IPS-18c (cell line): Measurements from ENCODE around the gene SLC12A6.
A peak's percentile ranks its signal among the peaks of the same experiment; 100 is the strongest.
"Not testable (repeated sequence)": the region's sequence is repeated elsewhere in the genome, so short reads cannot be mapped to it uniquely, and the experiment has no call there.

ENCODE experiments used
- H3K4me3 ChIP-seq: 2 replicates; pipeline ENCODE4 v1.7.0; 2013; ENCODE audit warnings: low read depth, mild to moderate bottlenecking, low read length, moderate library complexity; ENCODE audit not compliant: insufficient read depth
- H3K9me3 ChIP-seq: one replicate; pipeline ENCODE4 v1.6.1; 2013; ENCODE audit warnings: mild to moderate bottlenecking, low read length, moderate library complexity; ENCODE audit not compliant: control insufficient read depth, insufficient read depth

SLC12A6 gene

GRCh38 chr15:34337557-34338306, at the start of gene SLC12A6:
Gene SLC12A6, minus strand, starts transcription at chr15:34337781. Its CDS starts 1,101 bp downstream, at chr15:34336680.
- Histone ChIP-seq H3K4me3 (peak within 1 kb of the TSS; percentile 76), H3K9me3 (peaks cover 3% of the 10 kb centered on the region)

GRCh38 chr15:34381829-34382521, 44.4 kb upstream of the SLC12A6 start:
- not testable (repeated sequence) for H3K4me3 ChIP-seq, H3K9me3 ChIP-seq

DNA sequence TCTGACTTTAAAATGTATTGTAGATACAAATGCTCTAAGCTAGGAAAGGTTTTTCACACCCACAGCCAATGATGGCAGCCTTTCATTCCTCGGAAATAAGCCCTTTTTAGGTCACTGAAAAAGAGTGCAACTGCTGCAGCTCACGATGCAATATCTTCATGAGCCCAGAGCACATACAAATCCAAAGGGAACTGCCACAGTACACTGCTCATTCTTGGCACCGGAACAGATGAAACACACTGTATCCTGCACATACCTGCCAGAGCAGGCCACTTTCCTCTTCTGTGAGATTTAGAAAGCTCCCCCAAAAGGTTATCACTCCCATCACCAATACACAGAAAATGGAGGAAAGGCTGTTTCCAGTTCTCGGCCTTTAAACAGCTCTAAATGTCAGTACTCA, 42.9 kb upstream of the SLC12A6 start:
- H3K9me3 ChIP-seq, H3K4me3 ChIP-seq: not testable (repeated sequence)

- Histone ChIP-seq H3K9me3 (peaks cover 2% of the 10 kb centered on the region), H3K4me3 (no peak overlapping the region)
Observed at GRCh38 chr15:34376856-34377255, 39.3 kb upstream of the SLC12A6 start.

- H3K4me3 ChIP-seq, H3K9me3 ChIP-seq: not testable (repeated sequence)
Observed at GRCh38 chr15:34375541-34375940, 38.0 kb upstream of the SLC12A6 start.

DNA sequence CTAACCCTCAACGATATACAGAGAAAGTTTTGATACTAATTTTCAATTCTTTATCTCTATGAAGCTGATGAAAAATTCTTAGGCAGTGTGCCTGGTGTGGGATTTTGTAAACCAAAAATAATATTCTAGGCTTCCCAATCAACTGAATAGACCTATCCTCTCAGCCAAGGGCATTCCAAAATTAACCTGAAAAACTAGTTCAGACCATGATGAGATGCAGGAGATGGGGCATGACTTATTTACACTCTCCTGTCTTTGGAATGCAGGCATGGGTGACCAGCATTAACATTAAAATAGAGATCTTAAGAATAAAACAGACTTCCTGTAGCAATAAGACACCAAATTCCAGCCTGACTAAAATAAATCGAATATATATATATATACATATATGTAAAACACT, 37.2 kb upstream of the SLC12A6 start:
- Histone ChIP-seq H3K4me3 (no peak overlapping the region), H3K9me3 (peaks cover 2% of the 10 kb centered on the region)

- peaks cover 2% of the 10 kb centered on the region for H3K9me3 ChIP-seq
- H3K4me3 ChIP-seq, result no peak overlapping the region
Observed at GRCh38 chr15:34373951-34374350, 36.4 kb upstream of the SLC12A6 start.

DNA sequence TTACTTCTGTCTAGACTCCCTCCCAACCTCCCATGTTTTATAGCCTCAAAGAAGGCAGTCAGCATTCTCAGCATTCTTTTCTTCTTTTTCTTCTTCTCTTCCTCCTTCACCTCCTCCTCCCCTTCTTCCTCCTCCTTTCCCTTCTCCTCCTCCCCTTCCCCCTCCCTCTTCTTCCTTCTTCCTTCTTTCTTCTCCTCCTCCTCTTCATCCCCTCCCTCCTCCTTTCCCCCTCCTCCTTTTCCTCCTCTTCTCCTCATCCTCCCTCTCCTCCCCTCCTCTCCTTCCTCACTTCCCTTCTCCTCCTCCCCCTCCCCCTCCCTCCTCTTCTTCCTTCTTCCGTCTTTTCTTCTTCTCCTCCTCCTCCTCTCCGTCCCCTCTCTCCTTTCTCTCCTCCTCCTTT, 33.1 kb upstream of the SLC12A6 start:
- Histone ChIP-seq H3K9me3 (no peaks in the 10 kb centered on the region), H3K4me3 (no peak overlapping the region)

DNA sequence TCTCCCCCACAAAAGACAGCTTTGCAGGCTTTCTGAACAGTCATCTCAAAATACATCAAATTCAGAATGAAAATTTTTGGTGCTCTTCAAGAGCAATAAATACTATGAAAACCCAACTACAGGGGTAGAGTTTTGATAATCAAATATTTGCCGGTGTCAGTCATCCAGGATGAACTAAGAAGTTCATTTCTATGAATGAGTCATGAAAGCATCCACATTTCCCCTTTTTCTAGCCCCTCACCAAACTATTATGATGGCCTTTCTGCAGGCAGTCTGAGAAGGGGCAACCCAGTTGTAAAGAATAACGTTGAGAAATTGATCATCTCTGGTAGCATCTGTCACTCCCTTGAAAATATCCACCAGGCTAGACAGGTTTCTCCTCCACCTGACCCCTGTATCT, 32.5 kb upstream of the SLC12A6 start:
- Histone ChIP-seq H3K9me3 (no peaks in the 10 kb centered on the region), H3K4me3 (no peak overlapping the region)

- Histone ChIP-seq H3K4me3 (peak within 1 kb of the TSS; percentile 90), H3K9me3 (no peaks in the 10 kb centered on the region)
Observed at GRCh38 chr15:34367101-34368081, 29.8 kb upstream of the SLC12A6 start, which contains the start of gene LPCAT4. Gene LPCAT4, minus strand, starts transcription at chr15:34367196. Its CDS starts 96 bp downstream, at chr15:34367100.

DNA sequence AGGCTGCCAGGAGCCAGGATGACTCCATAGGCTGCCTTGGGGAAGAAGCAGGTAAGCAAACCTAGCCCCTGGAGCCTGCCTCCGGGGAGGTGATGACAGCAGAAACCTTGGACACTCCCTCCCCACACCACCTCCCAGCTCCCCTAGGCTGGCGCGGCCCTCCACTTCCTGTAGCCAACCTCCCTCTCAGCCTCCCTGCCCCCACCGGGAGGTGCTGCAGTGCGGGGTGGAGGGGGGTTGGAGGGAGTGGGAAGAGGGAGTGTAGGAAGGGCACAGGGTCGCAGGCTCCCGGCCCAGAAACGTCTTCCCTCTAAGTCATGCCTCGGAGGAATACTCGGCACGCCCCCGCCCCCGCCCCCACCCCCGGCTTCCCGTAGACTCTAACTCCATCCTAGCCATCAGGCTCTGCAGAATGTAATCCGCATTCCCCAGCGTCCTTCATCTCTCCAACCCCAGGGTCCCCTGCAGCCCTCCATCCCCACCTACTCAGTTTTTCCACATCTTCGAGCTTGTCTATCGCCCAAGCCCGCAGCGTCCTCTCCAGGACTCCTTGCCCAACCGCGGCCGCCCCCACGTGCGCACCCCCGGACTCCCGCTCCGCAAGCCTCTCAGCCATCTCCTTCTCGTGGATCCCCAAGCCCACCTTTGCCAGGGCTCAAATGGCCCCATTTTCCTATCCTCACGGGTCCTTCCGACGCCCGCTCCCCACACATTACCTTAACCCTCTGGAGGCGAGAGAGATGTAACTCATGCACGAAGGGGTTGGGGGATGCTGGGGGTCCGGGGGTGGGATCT, 28.9 kb upstream of the SLC12A6 start:
- no peaks in the 10 kb centered on the region for H3K9me3 ChIP-seq
- peak overlapping the region; percentile 81 for H3K4me3 ChIP-seq

GRCh38 chr15:34365836-34366235, 28.3 kb upstream of the SLC12A6 start:
- peak overlapping the region; percentile 81 for H3K4me3 ChIP-seq

GRCh38 chr15:34365091-34365825, 27.7 kb upstream of the SLC12A6 start:
- peak overlapping the region; percentile 81 for H3K4me3 ChIP-seq
- H3K9me3 ChIP-seq, result no peaks in the 10 kb centered on the region

More at GRCh38 chr15:34365836-34366235, 28.3 kb upstream of the SLC12A6 start:
- H3K9me3 ChIP-seq, result no peaks in the 10 kb centered on the region

DNA sequence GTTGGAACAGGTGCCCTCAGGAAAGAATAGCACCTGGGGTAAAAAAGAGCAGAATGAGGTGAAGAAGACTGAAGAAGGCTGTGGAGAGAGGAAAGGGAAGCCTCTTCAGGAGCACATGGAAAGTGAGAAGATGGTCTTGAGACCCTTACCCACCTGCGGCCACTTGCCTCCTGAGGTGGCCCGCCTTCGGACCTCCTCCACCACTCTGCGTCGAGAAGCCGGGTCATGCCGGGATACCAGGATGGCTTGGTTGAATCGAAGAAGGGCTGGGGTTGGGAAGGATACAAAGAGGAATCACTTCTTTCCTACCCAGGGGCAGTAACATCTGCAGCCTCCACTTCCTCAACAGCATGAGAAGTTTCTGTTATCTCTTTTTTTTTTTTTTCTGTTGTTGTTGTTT, 26.5 kb upstream of the SLC12A6 start:
- no peaks in the 10 kb centered on the region for H3K9me3 ChIP-seq

DNA sequence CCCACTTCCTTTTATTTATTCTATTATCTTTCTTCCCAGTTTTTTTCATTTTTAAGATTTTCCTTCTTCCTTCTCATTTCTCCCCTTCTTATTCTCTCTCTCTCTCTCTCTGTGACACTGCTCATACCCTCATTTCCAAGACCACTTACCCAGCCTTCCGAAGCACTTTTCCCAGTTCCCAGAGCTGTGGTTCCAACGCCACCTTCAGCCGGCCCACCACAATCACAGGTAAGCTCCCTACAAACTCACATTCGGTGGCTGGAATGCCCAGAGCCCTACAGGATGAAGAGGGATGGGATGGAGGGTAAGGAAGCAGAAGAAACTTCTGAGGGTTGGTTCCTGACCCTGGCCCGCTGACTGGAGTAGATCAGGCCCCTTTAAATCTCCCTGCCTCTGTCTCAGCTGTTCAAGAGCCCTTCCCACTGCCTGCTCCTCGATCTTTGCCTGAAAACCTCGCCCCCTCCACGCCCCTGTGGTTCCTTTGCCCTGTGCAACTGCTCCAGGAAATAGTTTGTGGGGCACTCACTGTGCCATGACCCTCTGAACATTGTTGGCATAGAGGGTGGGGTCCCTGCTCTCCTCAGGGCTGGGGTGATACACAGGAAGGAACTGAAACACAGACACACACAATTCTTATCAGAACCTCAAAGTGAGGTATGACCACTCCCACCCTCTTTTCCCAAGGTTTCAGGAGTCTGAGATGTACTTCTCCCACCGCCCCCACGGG, 24.6 kb upstream of the SLC12A6 start:
- Histone ChIP-seq H3K9me3 (no peaks in the 10 kb centered on the region), H3K4me3 (no peak overlapping the region)

More for the DNA sequence above, 26.5 kb upstream of the SLC12A6 start:
- no peak overlapping the region for H3K4me3 ChIP-seq
